Kidney epithelial cell (primary cell): ENCODE results near the gene HCFC1. TPM values are rescaled to one million over a fixed set of nuclear protein-coding genes. Genes with fewer than 3 reads are reported as not detected.

Source experiments
- DNase-seq: peaks from one replicate; pipeline ENCODE4 v3.0.0-alpha.2; 2010; ENCODE audit warnings: low read depth
- H3K27me3 ChIP-seq: 2 replicates; pipeline ENCODE4 v1.6.0; 2011; ENCODE audit warnings: low read length; ENCODE audit not compliant: control insufficient read depth, insufficient read depth
- H3K36me3 ChIP-seq: 2 replicates; pipeline ENCODE4 v1.5.1; 2011; ENCODE audit warnings: low read length; ENCODE audit not compliant: control insufficient read depth, insufficient read depth
- H3K4me3 ChIP-seq: 2 replicates; pipeline ENCODE4 v1.5.1; 2011; ENCODE audit warnings: low read depth, mild to moderate bottlenecking, control low read depth, low read length
- total RNA-seq: library from RNA; depleted of rRNA; stranded (reverse); fragments of >200 nt; gene quantifications from 2 replicates; pipeline ENCODE4 v1.2.3, GENCODE V29; 2015
- TF ChIP-seq, protein P1 (sequence below): IDR thresholded peaks from 2 replicates; pipeline ENCODE4 v1.5.1; 2011; ENCODE audit warnings: mild to moderate bottlenecking, moderate library complexity, low read length, control low read depth, inconsistent platforms; ENCODE audit not compliant: insufficient read depth, poor library complexity, severe bottlenecking

Gene HCFC1
- total RNA-seq, 1 donor from 2014 or later: 56.2 TPM

GRCh38 chrX:153902385-153902784 is 69.2 kb downstream of the HCFC1 start:
- TF ChIP-seq, protein P1, sequence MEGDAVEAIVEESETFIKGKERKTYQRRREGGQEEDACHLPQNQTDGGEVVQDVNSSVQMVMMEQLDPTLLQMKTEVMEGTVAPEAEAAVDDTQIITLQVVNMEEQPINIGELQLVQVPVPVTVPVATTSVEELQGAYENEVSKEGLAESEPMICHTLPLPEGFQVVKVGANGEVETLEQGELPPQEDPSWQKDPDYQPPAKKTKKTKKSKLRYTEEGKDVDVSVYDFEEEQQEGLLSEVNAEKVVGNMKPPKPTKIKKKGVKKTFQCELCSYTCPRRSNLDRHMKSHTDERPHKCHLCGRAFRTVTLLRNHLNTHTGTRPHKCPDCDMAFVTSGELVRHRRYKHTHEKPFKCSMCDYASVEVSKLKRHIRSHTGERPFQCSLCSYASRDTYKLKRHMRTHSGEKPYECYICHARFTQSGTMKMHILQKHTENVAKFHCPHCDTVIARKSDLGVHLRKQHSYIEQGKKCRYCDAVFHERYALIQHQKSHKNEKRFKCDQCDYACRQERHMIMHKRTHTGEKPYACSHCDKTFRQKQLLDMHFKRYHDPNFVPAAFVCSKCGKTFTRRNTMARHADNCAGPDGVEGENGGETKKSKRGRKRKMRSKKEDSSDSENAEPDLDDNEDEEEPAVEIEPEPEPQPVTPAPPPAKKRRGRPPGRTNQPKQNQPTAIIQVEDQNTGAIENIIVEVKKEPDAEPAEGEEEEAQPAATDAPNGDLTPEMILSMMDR: no peak
- DNase-seq: no peak
- Histone ChIP-seq H3K27me3 (no peaks in the 10 kb centered on the region), H3K4me3 (no peak overlapping the region), H3K36me3 (no peaks in the 10 kb centered on the region)

GRCh38 chrX:153901753-153902140 is 69.9 kb downstream of the HCFC1 start:
- TF ChIP-seq, protein P1: no peak
- no peak for DNase-seq

GRCh38 chrX:153900831-153901752 is 70.5 kb downstream of the HCFC1 start:
- H3K36me3 ChIP-seq: no peaks in the 10 kb centered on the region
- TF ChIP-seq, protein P1: no peak
- H3K4me3 ChIP-seq: no peak overlapping the region
- H3K27me3 ChIP-seq: no peaks in the 10 kb centered on the region
- peak; percentile 74 for DNase-seq

More at GRCh38 chrX:153901753-153902140, 69.9 kb downstream of the HCFC1 start:
- Histone ChIP-seq H3K4me3 (no peak overlapping the region), H3K36me3 (no peaks in the 10 kb centered on the region), H3K27me3 (no peaks in the 10 kb centered on the region)

GRCh38 chrX:153897899-153898298 is 73.7 kb downstream of the HCFC1 start:
- TF ChIP-seq, protein P1: no peak
- no peak overlapping the region for H3K4me3 ChIP-seq
- DNase-seq: no peak
- no peaks in the 10 kb centered on the region for H3K36me3 ChIP-seq
- H3K27me3 ChIP-seq: no peaks in the 10 kb centered on the region

Other genes with a start within 250 kb of the HCFC1 start
- gene BCAP31, start 247.4 kb downstream of the HCFC1 start, total RNA-seq: 148 and 179 TPM in 2 replicates
- gene ABCD1, start 247.0 kb downstream of the HCFC1 start, total RNA-seq: 14.2 and 15.3 TPM in 2 replicates
- 3.6 and 9.1 TPM in 2 replicates for gene PLXNB3, start 207.6 kb downstream of the HCFC1 start, total RNA-seq
- gene SRPK3, start 190.8 kb downstream of the HCFC1 start, total RNA-seq: 0.08 and 0.27 TPM in 2 replicates
- gene IDH3G, start 177.4 kb downstream of the HCFC1 start, total RNA-seq: 80.6 and 84.0 TPM in 2 replicates
- 300 and 319 TPM in 2 replicates for gene SSR4, start 177.2 kb downstream of the HCFC1 start, total RNA-seq
- gene PDZD4, start 141.3 kb downstream of the HCFC1 start, total RNA-seq: 0.68 and 1.8 TPM in 2 replicates
- 122 and 138 TPM in 2 replicates for gene L1CAM, start 85.6 kb downstream of the HCFC1 start, total RNA-seq
- gene AVPR2, start 67.1 kb downstream of the HCFC1 start, total RNA-seq: 0.08 and 0.21 TPM in 2 replicates
- gene ARHGAP4, start 45.6 kb downstream of the HCFC1 start, total RNA-seq: 12.7 and 14.0 TPM in 2 replicates
- gene NAA10, start 36.8 kb downstream of the HCFC1 start, total RNA-seq: 139 and 141 TPM in 2 replicates
- 22.9 and 38.7 TPM in 2 replicates for gene RENBP, start 27.2 kb downstream of the HCFC1 start, total RNA-seq
- gene TMEM187, start 936 bp upstream of the HCFC1 start, total RNA-seq: 6.7 and 11.9 TPM in 2 replicates
- gene IRAK1, start 48.1 kb upstream of the HCFC1 start, total RNA-seq: 193 and 225 TPM in 2 replicates
- gene MECP2, start 125.9 kb upstream of the HCFC1 start, total RNA-seq: 32.0 and 34.4 TPM in 2 replicates
- not detected in 2 replicates for gene OPN1LW, start 172.4 kb upstream of the HCFC1 start, total RNA-seq
- not detected in 2 replicates for gene OPN1MW, start 210.8 kb upstream of the HCFC1 start, total RNA-seq
- gene OPN1MW2, start 247.9 kb upstream of the HCFC1 start, total RNA-seq: not detected in 2 replicates